Trophoblast cell (in vitro differentiated cells and primary cell): ENCODE data around the gene MCAT.

ENCODE experiments used
- DNase-seq, 2 donors: peaks; one replicate each; pipeline ENCODE4 v3.0.0-alpha.2; 2016
- H2AFZ ChIP-seq: 2 replicates; pipeline ENCODE4 v1.6.1; 2013; ENCODE audit warnings: low read length, moderate library complexity, mild to moderate bottlenecking; ENCODE audit not compliant: insufficient read depth, poor library complexity
- H2AK5ac ChIP-seq: 2 replicates; pipeline ENCODE4 v1.6.1; 2013; ENCODE audit warnings: mild to moderate bottlenecking, low read length
- H2BK120ac ChIP-seq: 2 replicates; pipeline ENCODE4 v1.6.1; 2013; ENCODE audit warnings: low read length, mild to moderate bottlenecking, moderate library complexity; ENCODE audit not compliant: insufficient read depth, poor library complexity
- H2BK12ac ChIP-seq: 2 replicates; pipeline ENCODE4 v1.6.1; 2013; ENCODE audit warnings: mild to moderate bottlenecking, low read length, moderate library complexity
- H2BK5ac ChIP-seq: 2 replicates; pipeline ENCODE4 v1.6.1; 2013; ENCODE audit warnings: low read length, low read depth, moderate library complexity, mild to moderate bottlenecking; ENCODE audit not compliant: poor library complexity
- H3K14ac ChIP-seq: 2 replicates; pipeline ENCODE4 v1.6.1; 2013; ENCODE audit warnings: mild to moderate bottlenecking, low read length
- H3K18ac ChIP-seq: 2 replicates; pipeline ENCODE4 v1.6.1; 2013; ENCODE audit warnings: mild to moderate bottlenecking, low read length
- H3K23ac ChIP-seq: 2 replicates; pipeline ENCODE4 v1.6.1; 2013; ENCODE audit warnings: low read length
- H3K27ac ChIP-seq: 2 replicates; pipeline ENCODE4 v1.5.1; 2013; ENCODE audit warnings: low read depth, mild to moderate bottlenecking, inconsistent platforms, low read length, moderate library complexity
- H3K27me3 ChIP-seq: 2 replicates; pipeline ENCODE4 v1.6.1; 2013; ENCODE audit warnings: inconsistent platforms, mild to moderate bottlenecking, low read length, moderate library complexity; ENCODE audit not compliant: insufficient read depth
- H3K36me3 ChIP-seq, 2 experiments: 1 replicate in 1 of 2; 2 replicates in 1 of 2; pipeline ENCODE4 v1.6.1; 2013; ENCODE audit warnings: low read length in 2 of 2, mild to moderate bottlenecking in 2 of 2, moderate library complexity in 1 of 2; ENCODE audit not compliant: insufficient read depth in 2 of 2, control insufficient read depth in 1 of 2
- H3K4ac ChIP-seq: 2 replicates; pipeline ENCODE4 v1.6.1; 2013; ENCODE audit warnings: low read depth, mild to moderate bottlenecking, low read length, moderate library complexity
- H3K4me1 ChIP-seq, 2 experiments: 1 replicate in 1 of 2; 2 replicates in 1 of 2; pipeline ENCODE4 v1.6.1; 2013; ENCODE audit warnings: low read length in 2 of 2, mild to moderate bottlenecking in 2 of 2, moderate library complexity in 1 of 2; ENCODE audit not compliant: insufficient read depth in 2 of 2, control insufficient read depth in 1 of 2
- H3K4me2 ChIP-seq: 2 replicates; pipeline ENCODE4 v1.6.1; 2013; ENCODE audit warnings: inconsistent platforms, mild to moderate bottlenecking, low read length, moderate library complexity
- H3K4me3 ChIP-seq: 2 replicates; pipeline ENCODE4 v1.5.1; 2013; ENCODE audit warnings: mild to moderate bottlenecking, low read depth, low read length, inconsistent platforms
- H3K79me1 ChIP-seq: one replicate; pipeline ENCODE4 v1.6.1; 2013; ENCODE audit warnings: low read length
- H3K79me2 ChIP-seq: 2 replicates; pipeline ENCODE4 v1.6.1; 2013; ENCODE audit warnings: low read length, mild to moderate bottlenecking; ENCODE audit not compliant: control insufficient read depth, insufficient read depth, poor library complexity
- H3K9ac ChIP-seq: 2 replicates; pipeline ENCODE4 v1.6.1; 2013; ENCODE audit warnings: mild to moderate bottlenecking, low read length
- H3K9me3 ChIP-seq: 2 replicates; pipeline ENCODE4 v1.6.1; 2013; ENCODE audit warnings: low read depth, mild to moderate bottlenecking, control low read depth, inconsistent platforms, low read length; ENCODE audit not compliant: insufficient read depth
- H4K12ac ChIP-seq: 2 replicates; pipeline ENCODE4 v1.6.1; 2013; ENCODE audit warnings: low read depth, mild to moderate bottlenecking, low read length, moderate library complexity
- H4K8ac ChIP-seq: 2 replicates; pipeline ENCODE4 v1.6.1; 2013; ENCODE audit warnings: low read depth, mild to moderate bottlenecking, low read length, moderate library complexity
- H4K91ac ChIP-seq: one replicate; pipeline ENCODE4 v1.6.1; 2013; ENCODE audit warnings: low read depth, mild to moderate bottlenecking, low read length, moderate library complexity
- WGBS: extraction: QIAGEN DNeasy Blood & Tissue Kit; methylation state at CpG from one replicate; pipeline ENCODE4 v1.1.7; 2013; ENCODE audit warnings: missing lambda C conversion rate; ENCODE audit not compliant: insufficient read length, insufficient coverage; ENCODE audit errors: extremely low coverage; 5-methylcytosine and 5-hydroxymethylcytosine counted together

The MCAT gene

GRCh38 chr22:43169310-43170130 lies 26.3 kb upstream of the MCAT start:
- Histone ChIP-seq H3K27me3 (no peaks in the 10 kb centered on the region), H3K36me3 (peaks cover 40 to 54% of the 10 kb centered on the region in 2 experiments), H2BK120ac (no peak overlapping the region), H4K12ac (no peak overlapping the region), H2AK5ac (no peak overlapping the region), H3K4me2 (no peak overlapping the region), H3K23ac (no peak overlapping the region), H3K4me1 (peaks cover 10 to 12% of the 10 kb centered on the region in 2 experiments), H3K9ac (no peak overlapping the region), H3K4ac (no peak overlapping the region), H2BK5ac (no peak overlapping the region), H3K27ac (no peak overlapping the region), H3K14ac (no peak overlapping the region), H2AFZ (no peak overlapping the region), H3K79me2 (no peaks in the 10 kb centered on the region), H3K4me3 (no peak overlapping the region), H3K9me3 (no peaks in the 10 kb centered on the region), H3K18ac (no peak overlapping the region), H2BK12ac (no peak overlapping the region), H4K91ac (no peak overlapping the region), H4K8ac (no peak overlapping the region), H3K79me1 (peaks cover 4% of the 10 kb centered on the region)
- DNase-seq, result no peak
- no CpG with 5 or more reads among the region's 23 CpGs for WGBS

DNA sequence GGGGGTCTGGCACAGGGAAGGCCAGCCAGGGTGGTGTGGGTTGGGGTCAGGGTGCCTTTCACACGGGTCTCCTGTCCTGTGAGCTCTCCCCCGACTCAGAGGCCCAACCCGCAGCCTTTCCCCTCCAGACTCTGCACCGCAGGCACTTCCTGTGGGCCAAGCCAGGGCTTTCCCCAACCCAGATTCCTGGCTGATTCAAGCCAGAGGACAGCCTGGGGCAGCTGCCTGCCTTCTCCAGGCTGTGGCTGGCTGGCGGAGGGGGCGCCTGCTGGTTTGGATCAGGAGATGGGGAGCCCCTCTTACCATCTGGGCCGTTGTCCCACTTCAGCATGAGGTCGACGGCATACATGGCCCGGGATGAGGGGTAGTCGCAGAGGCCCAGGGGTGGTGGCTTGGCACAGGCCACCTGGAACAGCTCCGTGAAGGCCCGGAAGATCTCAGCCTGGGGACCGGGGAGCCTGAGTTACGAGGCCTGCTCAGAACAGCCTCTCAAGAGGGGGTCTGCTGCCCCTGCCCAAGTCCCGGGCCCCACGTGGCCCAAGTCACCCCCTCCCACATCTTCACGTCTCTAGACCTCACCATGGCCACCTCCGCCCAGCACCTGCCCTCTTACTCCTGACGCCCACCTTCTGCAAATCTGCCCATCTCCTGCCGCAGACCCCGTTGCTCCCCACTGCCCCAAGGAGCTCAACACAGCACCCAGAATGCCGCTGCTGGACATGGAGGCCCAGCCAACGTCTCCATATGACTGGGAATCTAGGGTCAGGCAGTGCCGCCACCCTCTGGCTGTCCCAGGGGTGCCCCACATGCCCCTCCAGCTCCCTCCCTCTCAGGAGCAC lies 25.5 kb upstream of the MCAT start:
- Histone ChIP-seq H3K27me3 (no peaks in the 10 kb centered on the region), H3K14ac (no peak overlapping the region), H3K79me2 (no peaks in the 10 kb centered on the region), H3K9me3 (no peaks in the 10 kb centered on the region), H4K12ac (no peak overlapping the region), H3K4me1 (peaks cover 10 to 12% of the 10 kb centered on the region in 2 experiments), H3K79me1 (peaks cover 4% of the 10 kb centered on the region), H2BK5ac (no peak overlapping the region), H3K4me3 (no peak overlapping the region), H2BK12ac (peak overlapping the region; percentile 23), H3K18ac (peak overlapping the region; percentile 15), H3K4ac (no peak overlapping the region), H2BK120ac (no peak overlapping the region), H4K8ac (peak overlapping the region; percentile 22), H2AFZ (no peak overlapping the region), H3K23ac (no peak overlapping the region), H3K36me3 (peaks cover 33 to 45% of the 10 kb centered on the region in 2 experiments), H3K27ac (peak overlapping the region; percentile 2), H3K4me2 (peak overlapping the region; percentile 12), H2AK5ac (peak overlapping the region; percentile 22), H4K91ac (peak overlapping the region; percentile 13), H3K9ac (no peak overlapping the region)
- peak; percentile 42 to 46 for DNase-seq
- no CpG with 5 or more reads among the region's 25 CpGs for WGBS

GRCh38 chr22:43167001-43167589 lies 23.9 kb upstream of the MCAT start:
- no CpG with 5 or more reads among the region's 19 CpGs for WGBS
- Histone ChIP-seq H2AFZ (no peak overlapping the region), H2AK5ac (no peak overlapping the region), H3K4ac (no peak overlapping the region), H3K27ac (no peak overlapping the region), H4K12ac (no peak overlapping the region), H2BK12ac (no peak overlapping the region), H3K18ac (no peak overlapping the region), H3K9ac (no peak overlapping the region), H3K79me1 (peaks cover 4% of the 10 kb centered on the region), H3K4me2 (no peak overlapping the region), H3K4me1 (peaks cover 10 to 12% of the 10 kb centered on the region in 2 experiments), H3K23ac (no peak overlapping the region), H4K91ac (no peak overlapping the region), H3K14ac (no peak overlapping the region), H3K9me3 (peaks cover 1% of the 10 kb centered on the region), H4K8ac (no peak overlapping the region), H3K79me2 (no peaks in the 10 kb centered on the region), H2BK5ac (no peak overlapping the region), H3K27me3 (no peaks in the 10 kb centered on the region), H2BK120ac (no peak overlapping the region), H3K4me3 (no peak overlapping the region), H3K36me3 (peaks cover 23 to 35% of the 10 kb centered on the region in 2 experiments)
- no peak for DNase-seq

DNA sequence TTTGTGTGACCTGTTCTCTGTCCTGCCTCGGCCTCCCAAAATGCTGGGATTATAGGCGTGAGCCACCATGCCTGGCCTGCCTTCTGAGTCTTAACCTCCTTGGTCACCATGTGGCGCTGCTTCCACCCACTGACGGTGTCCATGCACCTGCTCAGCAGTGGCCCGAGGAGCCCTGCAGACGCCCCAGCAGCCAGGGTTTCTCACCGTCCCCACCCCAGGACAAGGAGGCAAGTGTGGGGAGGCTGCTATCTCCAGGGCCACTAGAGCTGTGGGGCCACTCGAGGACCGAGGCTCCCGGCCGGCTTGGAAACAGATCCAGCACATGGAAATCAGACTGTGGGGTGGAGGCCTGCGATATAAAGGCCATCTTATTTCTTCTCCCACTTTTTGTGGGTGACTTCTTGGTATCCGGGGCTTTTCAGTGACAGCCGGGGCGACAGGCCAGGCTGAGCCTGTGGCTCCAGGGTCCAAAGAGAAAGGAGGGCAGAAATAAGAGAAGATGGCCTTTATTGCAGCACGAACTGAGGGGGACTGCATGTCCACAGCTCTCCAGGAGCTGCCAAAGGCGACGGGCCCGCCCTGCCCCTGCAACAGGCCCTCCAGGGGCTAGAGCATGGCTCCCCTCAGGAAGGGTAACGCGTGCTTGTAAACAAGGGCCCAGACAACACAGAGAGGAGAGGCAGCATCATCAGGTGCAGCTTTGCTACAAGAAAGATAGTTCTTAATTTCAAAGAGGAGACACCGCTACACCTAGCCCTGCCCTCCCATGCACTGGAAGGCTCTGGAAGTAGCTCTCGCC lies 23.1 kb upstream of the MCAT start:
- peaks cover 10 to 12% of the 10 kb centered on the region in 2 experiments for H3K4me1 ChIP-seq
- no peak overlapping the region for H3K14ac ChIP-seq
- peaks cover 1% of the 10 kb centered on the region for H3K9me3 ChIP-seq
- no peaks in the 10 kb centered on the region for H3K27me3 ChIP-seq
- no peak overlapping the region for H3K18ac ChIP-seq
- no peak overlapping the region for H4K91ac ChIP-seq
- H2AK5ac ChIP-seq, result no peak overlapping the region
- no peaks in the 10 kb centered on the region for H3K79me2 ChIP-seq
- no peak overlapping the region for H4K8ac ChIP-seq
- H3K79me1 ChIP-seq, result peaks cover 4% of the 10 kb centered on the region
- H3K4ac ChIP-seq, result no peak overlapping the region
- H3K4me3 ChIP-seq, result peak overlapping the region; percentile 31
- no peak overlapping the region for H4K12ac ChIP-seq
- no peak overlapping the region for H2BK12ac ChIP-seq
- H3K27ac ChIP-seq, result no peak overlapping the region
- peaks cover 15 to 27% of the 10 kb centered on the region in 2 experiments for H3K36me3 ChIP-seq
- H3K9ac ChIP-seq, result no peak overlapping the region
- H3K4me2 ChIP-seq, result no peak overlapping the region
- H2BK5ac ChIP-seq, result no peak overlapping the region
- WGBS, result no CpG with 5 or more reads among the region's 23 CpGs
- no peak for DNase-seq
- H2AFZ ChIP-seq, result no peak overlapping the region
- H3K23ac ChIP-seq, result no peak overlapping the region
- no peak overlapping the region for H2BK120ac ChIP-seq
